Measurements from ENCODE around the gene REG1B. TPM values are rescaled to one million over a fixed set of nuclear protein-coding genes. Genes with fewer than 3 reads are reported as not detected.

The REG1B gene, protein sequence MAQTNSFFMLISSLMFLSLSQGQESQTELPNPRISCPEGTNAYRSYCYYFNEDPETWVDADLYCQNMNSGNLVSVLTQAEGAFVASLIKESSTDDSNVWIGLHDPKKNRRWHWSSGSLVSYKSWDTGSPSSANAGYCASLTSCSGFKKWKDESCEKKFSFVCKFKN
- polyA plus RNA-seq (2012; ENCODE audit: insufficient read length, low read depth), result not detected

DNA sequence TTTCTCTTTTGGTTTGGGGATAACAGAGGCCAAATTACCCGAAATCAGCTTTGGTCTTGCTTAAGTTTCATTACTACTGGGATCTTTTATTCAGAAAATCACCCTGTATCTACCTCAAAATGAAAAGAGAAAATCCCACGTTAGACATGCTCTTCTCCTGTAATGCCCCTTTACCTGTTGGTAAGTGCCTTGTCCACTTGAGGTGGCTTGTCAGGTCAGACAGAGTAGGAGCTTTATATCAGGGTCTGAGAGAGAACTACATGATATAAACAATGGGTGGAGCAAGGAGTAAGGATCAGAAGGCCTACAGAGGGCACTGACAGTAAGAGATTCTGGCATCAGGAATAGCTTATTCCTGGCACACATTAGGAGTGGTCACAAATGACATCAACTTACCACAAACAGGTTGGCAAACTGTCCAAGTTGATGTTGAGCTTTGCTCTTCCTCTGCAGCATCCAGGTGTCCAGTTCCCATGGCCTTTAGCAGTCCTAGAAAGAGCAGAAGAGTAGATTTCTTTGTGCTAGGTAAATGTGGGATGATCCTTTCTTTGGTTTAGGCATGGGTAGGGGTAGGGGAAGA, at the start of gene REG1B:
Gene REG1B (minus strand): TSS at position 209 of the 580 bp plus-strand sequence. CDS start 381 bp downstream, outside the sequence.
- TF ChIP-seq POLR2AphosphoS5 (IDR thresholded peaks at IDR 0.05; ENCODE audit: low read depth, low read length) (no peak), TAF1 (IDR thresholded peaks at IDR 0.05; ENCODE audit: borderline replicate concordance, insufficient read depth, low read length) (no peak), SIN3A (IDR thresholded peaks at IDR 0.05; ENCODE audit: borderline replicate concordance, insufficient read depth, low read length) (no peak), FOXP2 (optimal IDR thresholded peaks at IDR 0.05; ENCODE audit: borderline replicate concordance, extremely low read depth, extremely low read length, insufficient read depth) (no peak)
- TF ChIP-seq, protein P1, sequence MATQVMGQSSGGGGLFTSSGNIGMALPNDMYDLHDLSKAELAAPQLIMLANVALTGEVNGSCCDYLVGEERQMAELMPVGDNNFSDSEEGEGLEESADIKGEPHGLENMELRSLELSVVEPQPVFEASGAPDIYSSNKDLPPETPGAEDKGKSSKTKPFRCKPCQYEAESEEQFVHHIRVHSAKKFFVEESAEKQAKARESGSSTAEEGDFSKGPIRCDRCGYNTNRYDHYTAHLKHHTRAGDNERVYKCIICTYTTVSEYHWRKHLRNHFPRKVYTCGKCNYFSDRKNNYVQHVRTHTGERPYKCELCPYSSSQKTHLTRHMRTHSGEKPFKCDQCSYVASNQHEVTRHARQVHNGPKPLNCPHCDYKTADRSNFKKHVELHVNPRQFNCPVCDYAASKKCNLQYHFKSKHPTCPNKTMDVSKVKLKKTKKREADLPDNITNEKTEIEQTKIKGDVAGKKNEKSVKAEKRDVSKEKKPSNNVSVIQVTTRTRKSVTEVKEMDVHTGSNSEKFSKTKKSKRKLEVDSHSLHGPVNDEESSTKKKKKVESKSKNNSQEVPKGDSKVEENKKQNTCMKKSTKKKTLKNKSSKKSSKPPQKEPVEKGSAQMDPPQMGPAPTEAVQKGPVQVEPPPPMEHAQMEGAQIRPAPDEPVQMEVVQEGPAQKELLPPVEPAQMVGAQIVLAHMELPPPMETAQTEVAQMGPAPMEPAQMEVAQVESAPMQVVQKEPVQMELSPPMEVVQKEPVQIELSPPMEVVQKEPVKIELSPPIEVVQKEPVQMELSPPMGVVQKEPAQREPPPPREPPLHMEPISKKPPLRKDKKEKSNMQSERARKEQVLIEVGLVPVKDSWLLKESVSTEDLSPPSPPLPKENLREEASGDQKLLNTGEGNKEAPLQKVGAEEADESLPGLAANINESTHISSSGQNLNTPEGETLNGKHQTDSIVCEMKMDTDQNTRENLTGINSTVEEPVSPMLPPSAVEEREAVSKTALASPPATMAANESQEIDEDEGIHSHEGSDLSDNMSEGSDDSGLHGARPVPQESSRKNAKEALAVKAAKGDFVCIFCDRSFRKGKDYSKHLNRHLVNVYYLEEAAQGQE (IDR thresholded peaks at IDR 0.05; ENCODE audit: insufficient read depth in 1 of 2, low read depth in 2 of 2, low read length in 2 of 2), result no peak

DNA sequence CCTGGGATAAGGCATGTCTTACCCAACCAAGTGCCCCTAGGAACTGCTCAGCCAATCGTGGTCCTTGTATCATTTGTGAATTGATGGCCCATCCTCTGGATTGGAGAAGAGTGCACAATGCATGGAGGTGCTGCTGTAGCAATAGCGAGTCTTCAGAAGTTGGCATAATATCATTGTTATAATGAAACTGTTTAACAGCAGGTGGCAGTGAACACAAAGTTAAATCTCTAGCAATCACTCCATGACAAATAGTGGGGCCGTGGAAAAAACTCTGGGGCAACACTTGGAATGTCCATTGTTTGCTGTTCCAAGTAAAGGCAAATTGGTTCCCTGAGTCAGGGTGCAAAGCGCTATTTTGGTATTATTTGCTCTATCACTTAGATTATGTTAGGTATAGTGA, 43.9 kb upstream of the REG1B start:
- no peak for TF ChIP-seq POLR2AphosphoS5 (IDR thresholded peaks at IDR 0.05; ENCODE audit: low read depth, low read length)
- TF ChIP-seq, protein P1 (IDR thresholded peaks at IDR 0.05; ENCODE audit: insufficient read depth in 1 of 2, low read depth in 2 of 2, low read length in 2 of 2), result no peak
- no peak for TF ChIP-seq TAF1 (IDR thresholded peaks at IDR 0.05; ENCODE audit: borderline replicate concordance, insufficient read depth, low read length)
- TF ChIP-seq FOXP2 (optimal IDR thresholded peaks at IDR 0.05; ENCODE audit: borderline replicate concordance, extremely low read depth, extremely low read length, insufficient read depth), result no peak
- TF ChIP-seq SIN3A (IDR thresholded peaks at IDR 0.05; ENCODE audit: borderline replicate concordance, insufficient read depth, low read length), result no peak

DNA sequence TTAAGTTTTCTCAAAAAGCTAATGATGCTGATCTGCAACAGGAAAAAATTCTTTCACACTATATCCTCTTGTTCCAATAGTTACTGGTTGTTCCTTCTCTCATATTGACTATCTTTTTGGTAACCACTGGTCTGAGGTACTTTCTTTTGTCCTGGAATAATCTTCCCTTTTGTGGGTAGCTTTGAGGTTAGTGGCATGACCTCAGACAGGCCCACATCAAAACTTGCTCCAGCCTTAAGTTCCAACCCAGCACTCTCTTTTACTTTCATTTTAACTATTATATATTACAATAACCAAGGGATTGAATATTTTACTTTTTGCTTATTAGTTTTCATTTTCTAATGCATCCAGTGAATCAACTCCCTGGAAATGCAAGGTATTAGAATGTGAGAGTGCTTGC, 42.0 kb upstream of the REG1B start:
- no peak for TF ChIP-seq POLR2AphosphoS5 (IDR thresholded peaks at IDR 0.05; ENCODE audit: low read depth, low read length)
- TF ChIP-seq TAF1 (IDR thresholded peaks at IDR 0.05; ENCODE audit: borderline replicate concordance, insufficient read depth, low read length), result no peak
- no peak for TF ChIP-seq FOXP2 (optimal IDR thresholded peaks at IDR 0.05; ENCODE audit: borderline replicate concordance, extremely low read depth, extremely low read length, insufficient read depth)
- no peak for TF ChIP-seq SIN3A (IDR thresholded peaks at IDR 0.05; ENCODE audit: borderline replicate concordance, insufficient read depth, low read length)
- TF ChIP-seq, protein P1 (IDR thresholded peaks at IDR 0.05; ENCODE audit: insufficient read depth in 1 of 2, low read depth in 2 of 2, low read length in 2 of 2), result no peak

DNA sequence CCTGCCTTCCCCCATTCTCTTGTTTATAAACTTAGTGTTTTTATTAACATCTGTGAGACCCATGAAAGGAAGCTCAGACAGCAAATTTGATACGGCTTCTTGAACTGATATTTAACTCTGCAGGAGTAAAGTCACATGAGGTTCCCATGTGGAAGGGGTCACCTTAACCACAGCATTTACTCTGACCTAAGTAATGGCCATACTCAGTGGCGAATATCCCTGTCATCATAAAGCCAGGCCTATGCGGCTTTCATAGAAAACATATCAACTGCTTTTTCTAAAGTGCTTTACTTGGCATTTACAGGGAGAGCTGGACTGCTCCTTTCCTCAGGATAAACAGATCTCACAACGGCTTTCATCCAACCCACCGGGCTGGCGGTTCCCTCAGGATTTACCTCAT, 41.5 kb upstream of the REG1B start:
- no peak for TF ChIP-seq POLR2AphosphoS5 (IDR thresholded peaks at IDR 0.05; ENCODE audit: low read depth, low read length)

DNA sequence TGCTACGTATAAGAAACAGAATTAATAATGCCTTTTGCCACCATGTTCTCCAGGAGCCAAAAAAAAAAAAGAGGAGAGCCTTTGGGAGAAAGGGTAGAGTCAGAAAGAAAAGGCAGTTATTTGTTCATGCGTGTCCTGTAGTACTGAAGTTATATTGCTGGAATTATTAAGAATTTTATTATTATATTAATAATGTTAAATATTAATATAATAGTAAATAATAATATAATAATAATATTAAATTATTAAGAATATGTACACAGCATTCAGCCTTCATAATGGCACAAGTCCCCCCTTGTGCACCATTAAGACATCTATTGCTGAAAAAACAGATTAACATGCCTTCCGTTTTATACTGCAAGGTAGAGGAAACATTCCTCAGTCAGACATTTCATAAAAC, 40.6 kb upstream of the REG1B start:
- TF ChIP-seq, protein P1 (IDR thresholded peaks at IDR 0.05; ENCODE audit: insufficient read depth in 1 of 2, low read depth in 2 of 2, low read length in 2 of 2), result no peak
- TF ChIP-seq TAF1 (IDR thresholded peaks at IDR 0.05; ENCODE audit: borderline replicate concordance, insufficient read depth, low read length) (no peak), SIN3A (IDR thresholded peaks at IDR 0.05; ENCODE audit: borderline replicate concordance, insufficient read depth, low read length) (no peak), POLR2AphosphoS5 (IDR thresholded peaks at IDR 0.05; ENCODE audit: low read depth, low read length) (no peak), FOXP2 (optimal IDR thresholded peaks at IDR 0.05; ENCODE audit: borderline replicate concordance, extremely low read depth, extremely low read length, insufficient read depth) (no peak)

Data from PFSK-1 (cell line).